Activated naive CD4-positive, alpha-beta T cell treated with anti-CD3 and anti-CD28 coated beads, Interleukin-2, amount 50 U/mL, for 72 hours (primary cell): ENCODE data around the gene OR51A7. TPM values are rescaled to one million over a fixed set of nuclear protein-coding genes. Genes with fewer than 3 reads are reported as not detected.
"Not testable (repeated sequence)": the region's sequence is repeated elsewhere in the genome, so short reads cannot be mapped to it uniquely, and the experiment has no call there.

Experiments used
- ATAC-seq, 2 donors: fragments of 150-1000 bp; cut with Tn5 transposase; 2 replicates each; pipeline ENCODE4 v1.10.0; 2021; ENCODE audit warnings: mild to moderate bottlenecking in 2 of 2, moderate library complexity in 2 of 2
- DNase-seq, 2 donors: peaks; one replicate each; pipeline ENCODE4 v3.0.0; 2021 to 2022; ENCODE audit warnings: low spot score in 2 of 2
- H3K27ac Mint-ChIP-seq, 2 donors: one replicate each; pipeline ENCODE4 v1.8.0; 2022; ENCODE audit warnings: mild to moderate bottlenecking in 2 of 2, mixed read lengths in 2 of 2
- H3K36me3 Mint-ChIP-seq, 2 donors: one replicate each; pipeline ENCODE4 v1.8.0; 2022; ENCODE audit warnings: mixed read lengths in 2 of 2
- H3K9me3 Mint-ChIP-seq, 2 donors: one replicate each; pipeline ENCODE4 v1.8.0; 2022; ENCODE audit warnings: mixed read lengths in 2 of 2
- total RNA-seq, 2 donors: library from RNA; stranded (reverse); gene quantifications; one replicate each; pipeline ENCODE4 v1.2.3, GENCODE V29; 2022

Gene OR51A7
- not detected for total RNA-seq

GRCh38 chr11:4903484-4903883 lies at the start of gene OR51A7:
Gene OR51A7, plus strand, starts transcription at chr11:4903783. Its CDS starts 3,587 bp downstream, at chr11:4907370.
- peaks cover 4% of the 10 kb centered on the region in 2 donors for H3K9me3 Mint-ChIP-seq
- DNase-seq (no peak), ATAC-seq (no peak)
- no peak within 1 kb of the TSS for H3K27ac Mint-ChIP-seq
- H3K36me3 Mint-ChIP-seq: no peaks in the 10 kb centered on the region

DNA sequence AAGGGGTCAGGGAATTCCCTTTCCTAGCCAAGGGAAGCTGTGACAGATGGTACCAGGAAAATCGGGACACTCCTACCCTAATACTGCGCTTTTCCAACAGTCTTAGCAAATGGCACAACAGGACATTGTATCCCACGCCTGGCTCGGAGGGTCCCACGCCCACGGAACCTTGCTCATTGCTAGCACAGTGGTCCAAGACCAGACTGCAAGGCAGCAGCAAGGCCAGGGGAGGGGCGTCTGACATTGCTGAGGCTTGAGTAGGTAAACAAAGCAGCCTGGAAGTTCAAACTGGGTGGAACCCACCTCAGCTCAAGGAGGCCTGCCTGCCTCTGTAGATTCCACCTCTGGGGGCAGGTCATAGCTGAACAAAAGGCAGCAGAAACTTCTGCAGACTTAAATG lies 49.3 kb upstream of the OR51A7 start:
- DNase-seq, H3K9me3 Mint-ChIP-seq, H3K27ac Mint-ChIP-seq, ATAC-seq, H3K36me3 Mint-ChIP-seq: not testable (repeated sequence)

GRCh38 chr11:4862447-4863236 lies 40.9 kb upstream of the OR51A7 start:
- ATAC-seq (no peak), DNase-seq (no peak)
- Mint-ChIP-seq H3K9me3 (peaks cover 5 to 6% of the 10 kb centered on the region in 2 donors), H3K27ac (no peak overlapping the region), H3K36me3 (no peaks in the 10 kb centered on the region)

GRCh38 chr11:4863876-4864275 lies 39.7 kb upstream of the OR51A7 start:
- no peak overlapping the region for H3K27ac Mint-ChIP-seq
- H3K36me3 Mint-ChIP-seq: no peaks in the 10 kb centered on the region
- ATAC-seq: no peak
- H3K9me3 Mint-ChIP-seq: peaks cover 5 to 6% of the 10 kb centered on the region in 2 donors
- no peak for DNase-seq

DNA sequence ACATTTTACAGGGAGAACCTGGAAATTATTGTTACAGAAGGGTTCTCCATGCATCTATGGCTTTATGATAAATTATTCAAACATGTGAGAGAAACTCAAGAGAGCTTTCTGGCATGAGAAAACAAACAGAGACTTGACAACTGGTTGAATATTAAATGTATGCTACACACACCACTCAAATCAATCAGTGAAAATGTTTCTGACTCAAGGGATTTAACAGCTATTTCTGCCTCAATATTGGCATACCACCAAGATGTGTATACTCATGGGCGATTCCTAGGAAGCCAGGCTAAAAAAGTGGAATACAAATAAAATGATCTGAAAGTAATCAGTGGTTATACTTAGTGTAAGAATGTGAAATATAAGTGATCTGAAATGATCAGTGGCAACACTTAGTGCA lies 37.7 kb upstream of the OR51A7 start:
- H3K36me3 Mint-ChIP-seq: no peaks in the 10 kb centered on the region
- ATAC-seq (no peak), DNase-seq (no peak)
- no peak overlapping the region for H3K27ac Mint-ChIP-seq
- H3K9me3 Mint-ChIP-seq: peaks cover 4 to 5% of the 10 kb centered on the region in 2 donors

DNA sequence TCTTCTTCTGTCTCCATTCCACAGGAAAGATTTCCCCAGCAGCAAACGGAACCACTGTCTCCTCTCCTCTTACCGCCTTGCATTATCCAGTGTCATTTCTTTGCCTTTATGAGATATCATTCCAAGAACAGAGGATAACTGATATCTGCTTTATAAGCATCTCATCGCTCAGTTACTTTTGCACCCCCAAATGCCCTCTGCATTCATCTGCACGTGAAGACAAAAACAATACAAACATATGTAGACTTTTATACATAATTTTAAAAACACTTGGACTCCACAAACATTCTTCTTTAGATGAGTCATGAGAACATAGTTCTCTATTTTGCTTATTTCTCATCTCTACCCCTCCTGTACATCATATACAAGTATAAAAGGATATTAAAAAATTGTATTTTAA lies 22.4 kb upstream of the OR51A7 start:
- Mint-ChIP-seq H3K36me3 (no peaks in the 10 kb centered on the region), H3K9me3 (no peaks in the 10 kb centered on the region), H3K27ac (no peak overlapping the region)
- no peak for DNase-seq
- ATAC-seq: no peak

DNA sequence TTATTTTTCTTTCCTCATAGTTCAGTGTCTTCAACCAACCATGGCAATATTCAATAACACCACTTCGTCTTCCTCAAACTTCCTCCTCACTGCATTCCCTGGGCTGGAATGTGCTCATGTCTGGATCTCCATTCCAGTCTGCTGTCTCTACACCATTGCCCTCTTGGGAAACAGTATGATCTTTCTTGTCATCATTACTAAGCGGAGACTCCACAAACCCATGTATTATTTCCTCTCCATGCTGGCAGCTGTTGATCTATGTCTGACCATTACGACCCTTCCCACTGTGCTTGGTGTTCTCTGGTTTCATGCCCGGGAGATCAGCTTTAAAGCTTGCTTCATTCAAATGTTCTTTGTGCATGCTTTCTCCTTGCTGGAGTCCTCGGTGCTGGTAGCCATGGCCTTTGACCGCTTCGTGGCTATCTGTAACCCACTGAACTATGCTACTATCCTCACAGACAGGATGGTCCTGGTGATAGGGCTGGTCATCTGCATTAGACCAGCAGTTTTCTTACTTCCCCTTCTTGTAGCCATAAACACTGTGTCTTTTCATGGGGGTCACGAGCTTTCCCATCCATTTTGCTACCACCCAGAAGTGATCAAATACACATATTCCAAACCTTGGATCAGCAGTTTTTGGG lies 21.6 kb upstream of the OR51A7 start, which contains the start of gene OR51T1:
Gene OR51T1 (plus strand): TSS at position 41 of the 641 bp plus-strand sequence. CDS start 0 bp downstream, at position 41.
- Mint-ChIP-seq H3K36me3 (no peaks in the 10 kb centered on the region), H3K9me3 (no peaks in the 10 kb centered on the region), H3K27ac (no peak within 1 kb of the TSS)
- DNase-seq: no peak
- ATAC-seq: no peak

DNA sequence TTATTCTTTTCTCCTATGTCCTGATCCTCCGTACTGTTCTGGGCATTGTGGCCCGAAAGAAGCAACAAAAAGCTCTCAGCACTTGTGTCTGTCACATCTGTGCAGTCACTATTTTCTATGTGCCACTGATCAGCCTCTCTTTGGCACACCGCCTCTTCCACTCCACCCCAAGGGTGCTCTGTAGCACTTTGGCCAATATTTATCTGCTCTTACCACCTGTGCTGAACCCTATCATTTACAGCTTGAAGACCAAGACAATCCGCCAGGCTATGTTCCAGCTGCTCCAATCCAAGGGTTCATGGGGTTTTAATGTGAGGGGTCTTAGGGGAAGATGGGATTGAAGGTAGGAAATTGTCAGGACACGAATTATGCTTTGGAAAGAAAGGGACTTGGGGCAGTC lies 21.0 kb upstream of the OR51A7 start:
- no peaks in the 10 kb centered on the region for H3K36me3 Mint-ChIP-seq
- H3K27ac Mint-ChIP-seq: no peak overlapping the region
- DNase-seq: no peak
- no peaks in the 10 kb centered on the region for H3K9me3 Mint-ChIP-seq
- no peak for ATAC-seq

DNA sequence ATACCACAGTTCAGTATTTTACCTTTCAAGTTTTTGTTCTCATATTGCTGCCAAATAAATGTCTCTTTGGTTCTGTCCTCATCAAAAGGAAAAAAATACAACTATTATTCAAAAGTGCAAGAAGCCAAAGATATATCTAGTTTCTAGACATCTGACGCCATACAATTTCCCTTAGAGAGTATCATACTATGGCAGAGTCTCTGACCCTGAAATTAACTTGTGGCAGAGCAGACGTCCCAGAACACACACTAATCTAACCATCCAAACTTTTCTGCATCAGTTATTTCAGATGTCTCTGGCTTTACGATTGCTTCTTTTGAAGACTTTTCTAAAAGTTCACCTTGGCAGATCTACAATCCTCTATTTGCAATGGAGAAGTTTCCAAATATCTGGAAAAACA lies 19.2 kb upstream of the OR51A7 start:
- Mint-ChIP-seq H3K9me3 (no peaks in the 10 kb centered on the region), H3K36me3 (no peaks in the 10 kb centered on the region), H3K27ac (no peak overlapping the region)
- no peak for ATAC-seq
- DNase-seq: no peak

- ATAC-seq (no peak), DNase-seq (no peak)
- Mint-ChIP-seq H3K9me3 (no peaks in the 10 kb centered on the region), H3K27ac (no peak overlapping the region), H3K36me3 (no peaks in the 10 kb centered on the region)
These were observed 17.4 kb upstream of the OR51A7 start for GRCh38 chr11:4886186-4886585.

DNA sequence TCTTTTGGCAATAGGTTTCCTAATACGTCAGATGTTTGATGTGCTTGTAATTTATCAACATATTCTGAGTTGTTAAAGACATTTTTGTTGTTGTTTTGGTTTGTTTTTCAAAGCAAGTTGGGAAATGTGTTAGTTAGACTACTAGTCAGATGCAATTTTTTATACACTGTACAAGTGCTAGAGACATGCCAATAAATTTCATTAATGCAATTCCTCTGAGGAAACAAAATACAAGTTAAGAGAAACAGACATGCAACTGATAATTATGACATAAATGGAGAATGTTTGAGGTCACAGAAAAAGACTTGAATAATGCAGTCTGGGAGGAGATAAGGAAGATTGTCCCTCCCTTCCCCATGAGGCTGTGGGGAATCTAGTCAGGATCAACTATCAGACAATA lies 16.0 kb upstream of the OR51A7 start:
- DNase-seq: no peak
- no peak overlapping the region for H3K27ac Mint-ChIP-seq
- H3K9me3 Mint-ChIP-seq: no peaks in the 10 kb centered on the region

GRCh38 chr11:4890279-4890678 lies 13.3 kb upstream of the OR51A7 start:
- no peaks in the 10 kb centered on the region for H3K36me3 Mint-ChIP-seq
- ATAC-seq (no peak), DNase-seq (no peak)
- no peaks in the 10 kb centered on the region for H3K9me3 Mint-ChIP-seq
- H3K27ac Mint-ChIP-seq: no peak overlapping the region

More for the DNA sequence above, 16.0 kb upstream of the OR51A7 start:
- H3K36me3 Mint-ChIP-seq: no peaks in the 10 kb centered on the region
- no peak for ATAC-seq

- no peaks in the 10 kb centered on the region for H3K36me3 Mint-ChIP-seq
- H3K27ac Mint-ChIP-seq: no peak overlapping the region
- DNase-seq (no peak), ATAC-seq (no peak)
- H3K9me3 Mint-ChIP-seq: no peaks in the 10 kb centered on the region
These were observed 11.5 kb upstream of the OR51A7 start for GRCh38 chr11:4891996-4892640.

DNA sequence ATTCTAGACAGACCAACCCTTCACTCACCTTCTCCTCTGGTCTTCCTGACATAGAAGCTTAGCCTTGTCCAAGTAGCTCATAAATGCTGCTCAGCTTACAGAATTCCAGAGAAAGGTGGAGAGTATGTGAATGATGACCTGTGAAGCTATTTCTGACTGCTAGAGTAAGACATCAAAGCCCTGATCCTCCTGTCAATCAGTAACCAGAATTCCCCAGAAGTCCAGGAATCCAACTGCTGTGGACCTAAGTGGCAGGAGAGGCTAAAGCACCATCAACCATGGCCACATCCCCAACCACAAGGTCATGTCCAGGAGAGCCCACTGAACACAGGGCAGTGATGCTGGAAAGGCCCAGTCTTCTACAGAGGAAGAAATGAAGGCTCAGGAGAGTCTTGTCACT lies 13.0 kb downstream of the OR51A7 start:
- no peak overlapping the region for H3K27ac Mint-ChIP-seq
- ATAC-seq (no peak), DNase-seq (no peak)
- H3K36me3 Mint-ChIP-seq: no peaks in the 10 kb centered on the region
- no peaks in the 10 kb centered on the region for H3K9me3 Mint-ChIP-seq

DNA sequence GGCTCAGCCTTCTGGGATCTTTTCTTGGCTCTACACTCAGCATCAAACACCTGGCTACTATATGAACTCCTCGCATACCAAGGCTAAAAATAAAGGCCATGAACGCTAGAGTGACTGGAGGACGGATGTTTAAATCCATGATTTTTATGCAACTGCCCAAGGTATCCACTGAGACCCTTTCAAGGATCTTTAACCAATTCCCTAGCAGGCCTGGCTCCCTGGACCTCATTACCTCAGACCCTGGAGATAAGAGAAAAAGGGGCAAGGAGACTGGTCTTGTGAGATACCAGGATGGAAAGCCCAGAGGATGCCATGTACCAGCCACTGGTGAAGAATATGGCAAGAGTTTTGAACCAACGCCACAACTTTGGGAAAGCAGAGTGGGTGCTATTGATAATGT lies 15.7 kb downstream of the OR51A7 start, which contains the start of gene OR51G2:
Gene OR51G2 (minus strand): TSS at position 101 of the 400 bp plus-strand sequence. CDS start 3,687 bp downstream, outside the sequence.
- no peak for DNase-seq
- peaks cover 0 to 6% of the 10 kb centered on the region in 2 donors for H3K9me3 Mint-ChIP-seq
- H3K27ac Mint-ChIP-seq: no peak within 1 kb of the TSS
- ATAC-seq: no peak
- H3K36me3 Mint-ChIP-seq: no peaks in the 10 kb centered on the region

DNA sequence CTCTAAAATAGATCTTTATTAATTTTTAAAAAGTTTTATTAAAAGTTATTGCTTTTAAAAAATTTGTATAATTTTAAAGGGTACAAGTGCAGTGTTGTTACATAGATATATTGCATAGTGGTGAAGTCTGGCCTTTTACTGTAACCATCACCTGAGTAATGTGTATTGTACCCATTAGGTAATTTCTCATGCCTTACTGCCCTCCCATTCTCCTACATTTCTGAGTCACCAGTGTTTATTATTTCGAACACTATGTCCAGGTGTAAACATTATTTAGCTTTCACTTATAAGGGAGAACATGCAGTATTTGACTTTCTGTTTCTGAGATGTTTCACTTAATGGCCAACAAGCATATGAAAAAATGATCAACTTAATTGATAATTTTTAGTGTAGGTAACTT lies 18.2 kb downstream of the OR51A7 start:
- Mint-ChIP-seq H3K36me3 (no peaks in the 10 kb centered on the region), H3K27ac (no peak overlapping the region), H3K9me3 (peaks cover 4 to 6% of the 10 kb centered on the region in 2 donors)
- ATAC-seq: no peak
- DNase-seq: no peak

DNA sequence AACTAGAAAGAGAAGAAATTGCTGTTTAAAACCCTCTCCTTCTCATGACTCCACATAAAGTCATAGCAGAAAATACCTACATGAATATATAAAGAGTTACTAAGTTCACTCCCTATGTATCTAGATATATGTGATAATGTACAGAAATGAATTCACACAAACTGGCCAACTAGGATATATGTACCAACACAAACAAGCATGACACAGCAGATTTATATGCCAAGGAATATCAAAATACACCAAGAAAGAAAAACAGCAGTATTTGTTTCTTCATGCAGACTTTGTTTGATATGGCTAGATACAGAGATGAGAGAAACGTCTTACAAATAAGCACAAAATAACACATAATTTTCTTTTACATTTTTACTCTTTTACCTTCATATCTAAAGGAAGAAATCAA lies 18.7 kb downstream of the OR51A7 start:
- ATAC-seq: no peak
- Mint-ChIP-seq H3K36me3 (no peaks in the 10 kb centered on the region), H3K9me3 (peaks cover 4 to 6% of the 10 kb centered on the region in 2 donors), H3K27ac (no peak overlapping the region)
- DNase-seq: no peak
